NCI-H1417 treated with DMSO at 0.1 percent for 48 hours (cell line): ENCODE results near the gene KRT4.
"Not testable (repeated sequence)": the region's sequence is repeated elsewhere in the genome, so short reads cannot be mapped to it uniquely, and the experiment has no call there.

ENCODE experiments used
- DNase-seq: peaks from one replicate; lab custom pipeline; 2025; lab: John Stamatoyannopoulos, UW

KRT4 gene

GRCh38 chr12:52807544-52808470, 6.1 kb downstream of the KRT4 start:
- DNase-seq, result no peak

- no peak for DNase-seq
These were observed 6.9 kb downstream of the KRT4 start for GRCh38 chr12:52806821-52807543.

GRCh38 chr12:52806169-52806811, 7.6 kb downstream of the KRT4 start:
- no peak for DNase-seq

GRCh38 chr12:52805739-52806138, 8.2 kb downstream of the KRT4 start:
- DNase-seq, result no peak

- DNase-seq, result no peak
These were observed 8.9 kb downstream of the KRT4 start for GRCh38 chr12:52805000-52805399.

- no peak for DNase-seq
These were observed 11.5 kb downstream of the KRT4 start for GRCh38 chr12:52802442-52802841.

GRCh38 chr12:52801773-52802172, 12.1 kb downstream of the KRT4 start:
- no peak for DNase-seq

GRCh38 chr12:52800259-52800917, 13.5 kb downstream of the KRT4 start:
- DNase-seq, result no peak

GRCh38 chr12:52799505-52800211, 14.3 kb downstream of the KRT4 start:
- DNase-seq, result no peak

- no peak for DNase-seq
These were observed 15.0 kb downstream of the KRT4 start for GRCh38 chr12:52798671-52799504.

GRCh38 chr12:52798003-52798670, 15.8 kb downstream of the KRT4 start:
- DNase-seq, result no peak

- no peak for DNase-seq
These were observed 16.4 kb downstream of the KRT4 start for GRCh38 chr12:52797529-52797894.

GRCh38 chr12:52796839-52797528, 16.9 kb downstream of the KRT4 start:
- no peak for DNase-seq

- DNase-seq, result no peak
These were observed 17.5 kb downstream of the KRT4 start for GRCh38 chr12:52796429-52796794.

GRCh38 chr12:52795694-52796428, 18.1 kb downstream of the KRT4 start, which contains the start of gene KRT3:
Gene KRT3 (minus strand): TSS chr12:52796117. CDS start chr12:52796042, 75 bp downstream.
- no peak for DNase-seq

- not testable (repeated sequence) for DNase-seq
These were observed 18.6 kb downstream of the KRT4 start for GRCh38 chr12:52795332-52795674.

- no peak for DNase-seq
These were observed 19.2 kb downstream of the KRT4 start for GRCh38 chr12:52794479-52795331.
